H9 (cell line): ENCODE results near the gene RAPSN. TPM values are rescaled to one million over a fixed set of nuclear protein-coding genes. Genes with fewer than 3 reads are reported as not detected.

Experiments
- DNase-seq: peaks from one replicate; pipeline ENCODE4 v3.0.0-alpha.2; 2017
- H2AFZ ChIP-seq: one replicate; pipeline ENCODE4 v1.6.1; 2013; ENCODE audit warnings: mild to moderate bottlenecking, low read length, control low read depth, moderate library complexity
- H2AK5ac ChIP-seq: 2 replicates; pipeline ENCODE4 v1.6.1; 2013; ENCODE audit warnings: low read length, control low read depth, mixed read lengths; ENCODE audit not compliant: insufficient read length
- H2BK120ac ChIP-seq: one replicate; pipeline ENCODE4 v1.6.1; 2013; ENCODE audit warnings: low read depth, mild to moderate bottlenecking, low read length, control low read depth, inconsistent platforms; ENCODE audit not compliant: poor library complexity, severe bottlenecking
- H2BK12ac ChIP-seq: 2 replicates; pipeline ENCODE4 v1.6.1; 2013; ENCODE audit warnings: low read length, control low read depth, mixed read lengths, low read depth; ENCODE audit not compliant: insufficient read length
- H2BK15ac ChIP-seq: 2 replicates; pipeline ENCODE4 v1.6.1; 2013; ENCODE audit warnings: low read depth, low read length, control low read depth
- H2BK20ac ChIP-seq: one replicate; pipeline ENCODE4 v1.6.1; 2013; ENCODE audit warnings: low read depth, mild to moderate bottlenecking, low read length, control low read depth, inconsistent platforms; ENCODE audit not compliant: poor library complexity, severe bottlenecking
- H2BK5ac ChIP-seq: 2 replicates; pipeline ENCODE4 v1.6.1; 2013; ENCODE audit warnings: low read length, control low read depth, mixed read lengths; ENCODE audit not compliant: insufficient read length
- H3K14ac ChIP-seq: 2 replicates; pipeline ENCODE4 v1.6.1; 2013; ENCODE audit warnings: low read length, control low read depth; ENCODE audit not compliant: insufficient read depth
- H3K18ac ChIP-seq: 2 replicates; pipeline ENCODE4 v1.6.1; 2013; ENCODE audit warnings: low read depth, mild to moderate bottlenecking, mixed read lengths, low read length, control low read depth; ENCODE audit not compliant: insufficient read length
- H3K23ac ChIP-seq: 2 replicates; pipeline ENCODE4 v1.6.1; 2013; ENCODE audit warnings: low read length, control low read depth, mixed read lengths, low read depth; ENCODE audit not compliant: insufficient read length
- H3K23me2 ChIP-seq: 2 replicates; pipeline ENCODE4 v1.6.1; 2013; ENCODE audit warnings: low read depth, mild to moderate bottlenecking, mixed read lengths, low read length, control low read depth; ENCODE audit not compliant: insufficient read length, poor library complexity, severe bottlenecking
- H3K27ac ChIP-seq: 2 replicates; pipeline ENCODE4 v1.5.1; 2013; ENCODE audit warnings: low read length, control low read depth, mixed read lengths, low read depth; ENCODE audit not compliant: insufficient read length
- H3K27me3 ChIP-seq: 2 replicates; pipeline ENCODE4 v1.6.1; 2013; ENCODE audit warnings: low read length, control low read depth, inconsistent platforms; ENCODE audit not compliant: insufficient read depth
- H3K4ac ChIP-seq: 2 replicates; pipeline ENCODE4 v1.6.1; 2013; ENCODE audit warnings: low read depth, mild to moderate bottlenecking, control low read depth, inconsistent platforms, low read length, moderate library complexity
- H3K4me1 ChIP-seq: 2 replicates; pipeline ENCODE4 v1.6.1; 2013; ENCODE audit warnings: low read length, control low read depth, inconsistent platforms; ENCODE audit not compliant: insufficient read depth
- H3K4me2 ChIP-seq: 2 replicates; pipeline ENCODE4 v1.6.1; 2013; ENCODE audit warnings: low read length, control low read depth, mixed read lengths; ENCODE audit not compliant: insufficient read length, insufficient read depth
- H3K56ac ChIP-seq: 2 replicates; pipeline ENCODE4 v1.6.1; 2013; ENCODE audit warnings: low read depth, mild to moderate bottlenecking, mixed read lengths, low read length, control low read depth; ENCODE audit not compliant: insufficient read length
- H3K79me1 ChIP-seq: 2 replicates; pipeline ENCODE4 v1.6.1; 2013; ENCODE audit warnings: low read depth, mild to moderate bottlenecking, moderate library complexity, low read length, control low read depth, inconsistent platforms; ENCODE audit not compliant: insufficient read depth, poor library complexity, severe bottlenecking
- H3K79me2 ChIP-seq: 2 replicates; pipeline ENCODE4 v1.6.1; 2013; ENCODE audit warnings: low read length, control low read depth, inconsistent platforms; ENCODE audit not compliant: insufficient read depth
- H3K9ac ChIP-seq: 2 replicates; pipeline ENCODE4 v1.6.1; 2013; ENCODE audit warnings: low read length, control low read depth, mixed read lengths; ENCODE audit not compliant: insufficient read length; ENCODE audit errors: extremely low read depth
- H3K9me3 ChIP-seq: one replicate; pipeline ENCODE4 v1.6.1; 2013; ENCODE audit warnings: low read depth, low read length, inconsistent platforms; ENCODE audit not compliant: control insufficient read depth
- H3T11ph ChIP-seq: one replicate; pipeline ENCODE4 v1.6.1; 2013; ENCODE audit warnings: mild to moderate bottlenecking, low read length, control low read depth, inconsistent platforms
- H4K20me1 ChIP-seq: one replicate; pipeline ENCODE4 v1.6.1; 2013; ENCODE audit not compliant: control insufficient read depth, insufficient read length, insufficient read depth
- H4K5ac ChIP-seq: 2 replicates; pipeline ENCODE4 v1.6.1; 2013; ENCODE audit warnings: low read depth, mild to moderate bottlenecking, mixed read lengths, low read length, control low read depth; ENCODE audit not compliant: insufficient read length
- H4K8ac ChIP-seq: replicated peaks from 2 replicates; pipeline ENCODE4 v1.6.1; 2013; ENCODE audit warnings: low read length, control low read depth, mixed read lengths, low read depth; ENCODE audit not compliant: insufficient read length
- H4K91ac ChIP-seq: 2 replicates; pipeline ENCODE4 v1.6.1; 2013; ENCODE audit warnings: low read depth, mild to moderate bottlenecking, moderate library complexity, mixed read lengths, low read length, control low read depth; ENCODE audit not compliant: insufficient read length
- H3K27ac Mint-ChIP-seq, 3 experiments: 2 replicates in 2 of 3; 3 replicates in 1 of 3; pipeline ENCODE4 v1.8.0; 2020 to 2021; ENCODE audit warnings: mixed read lengths in 3 of 3, mild to moderate bottlenecking in 1 of 3, moderate library complexity in 1 of 3
- H3K27me3 Mint-ChIP-seq: 2 replicates; pipeline ENCODE4 v1.8.0; 2021; ENCODE audit warnings: low read depth, mild to moderate bottlenecking, moderate library complexity, mixed read lengths
- H3K36me3 Mint-ChIP-seq, 3 experiments: 2 replicates in 2 of 3; 3 replicates in 1 of 3; pipeline ENCODE4 v1.8.0; 2020 to 2021; ENCODE audit warnings: low read depth in 3 of 3, mixed read lengths in 3 of 3; ENCODE audit not compliant: insufficient read depth in 1 of 3
- H3K4me1 Mint-ChIP-seq, 2 experiments: 2 replicates each; pipeline ENCODE4 v1.8.0; 2020; ENCODE audit warnings: mixed read lengths in 2 of 2
- H3K4me3 Mint-ChIP-seq, 2 experiments: 2 replicates in 1 of 2; 3 replicates in 1 of 2; pipeline ENCODE4 v1.8.0; 2020 to 2021; ENCODE audit warnings: mild to moderate bottlenecking in 2 of 2, mixed read lengths in 2 of 2, moderate library complexity in 1 of 2
- H3K9me3 Mint-ChIP-seq, 2 experiments: 2 replicates in 1 of 2; 3 replicates in 1 of 2; pipeline ENCODE4 v1.8.0; 2020; ENCODE audit warnings: mild to moderate bottlenecking in 2 of 2, mixed read lengths in 2 of 2, moderate library complexity in 1 of 2
- CTCF ChIP-seq: fragments of 200-600 bp; sonication (generic); conservative IDR thresholded peaks from 3 replicates; pipeline ENCODE4 v1.8.0; 2021; ENCODE audit warnings: antibody characterized with exemption, mild to moderate bottlenecking
- WGBS: extraction: QIAGEN DNeasy Blood & Tissue Kit; methylation state at CpG from one replicate; pipeline ENCODE4 v1.1.7; 2013; ENCODE audit warnings: missing lambda C conversion rate, low lambda C conversion rate, mixed read lengths; ENCODE audit not compliant: insufficient read length; ENCODE audit errors: extremely low coverage; 5-methylcytosine and 5-hydroxymethylcytosine counted together
- total RNA-seq: library from RNA; stranded (reverse); gene quantifications from 2 replicates; pipeline ENCODE4 v1.2.1, GENCODE V29; 2021

The RAPSN gene
- total RNA-seq, 1 experiment from 2014 or later, result 0.48 TPM

- H3K36me3 Mint-ChIP-seq, result peaks cover 32 to 52% (median 51%) of the 10 kb centered on the region in 3 experiments; a peak in 6 of 7 replicates
- peaks cover 0 to 3% of the 10 kb centered on the region in 2 experiments; a peak in 2 of 5 replicates for H3K9me3 Mint-ChIP-seq
- Histone ChIP-seq H3K18ac (peak overlapping the region; percentile 63), H3K4me2 (peak overlapping the region; percentile 91), H3K27ac (no peak overlapping the region), H2AFZ (no peak overlapping the region), H3K4me1 (peaks cover 3% of the 10 kb centered on the region; the same call in 1 of the 2 replicates), H3K4ac (no peak overlapping the region; the same call in 1 of the 2 replicates), H3T11ph (no peak overlapping the region), H3K79me1 (peaks cover 9% of the 10 kb centered on the region), H4K8ac (no peak overlapping the region), H2BK20ac (no peak overlapping the region), H3K9me3 (no peaks in the 10 kb centered on the region), H3K79me2 (no peaks in the 10 kb centered on the region; the same call in 1 of the 2 replicates), H3K23me2 (peaks cover 7% of the 10 kb centered on the region), H3K9ac (peak overlapping the region; percentile 90), H2BK15ac (no peak overlapping the region), H2BK5ac (no peak overlapping the region), H4K91ac (no peak overlapping the region), H3K27me3 (no peaks in the 10 kb centered on the region), H3K14ac (peak overlapping the region; percentile 94; the same call in 1 of the 2 replicates), H3K23ac (no peak overlapping the region), H2BK120ac (no peak overlapping the region), H2BK12ac (no peak overlapping the region), H2AK5ac (no peak overlapping the region), H4K20me1 (peaks cover 3% of the 10 kb centered on the region), H3K56ac (no peak overlapping the region), H4K5ac (peak overlapping the region; percentile 96)
- no peaks in the 10 kb centered on the region for H3K27me3 Mint-ChIP-seq
- H3K4me1 Mint-ChIP-seq, result peaks cover 9 to 11% of the 10 kb centered on the region in 2 experiments
- peak overlapping the region; percentile 100 for H3K27ac Mint-ChIP-seq
- peak overlapping the region; percentile 98 to 99 for H3K4me3 Mint-ChIP-seq
- WGBS, result no CpG with 5 or more reads among the region's 14 CpGs
- no peak for TF ChIP-seq CTCF
- DNase-seq, result no peak
Observed at GRCh38 chr11:47425611-47426010, 23.3 kb downstream of the RAPSN start.
